BE2C (cell line): ENCODE results near the gene INPP5E.

Experiments
- DNase-seq: peaks from one replicate; pipeline ENCODE4 v3.0.0-alpha.2; 2020
- H3K27me3 ChIP-seq: fragments of 250-450 bp; sonication (Bioruptor Pico); 2 replicates; pipeline ENCODE4 v1.5.1; 2020; ENCODE audit warnings: mild to moderate bottlenecking
- H3K36me3 ChIP-seq: fragments of 250-450 bp; sonication (Bioruptor Pico); 2 replicates; pipeline ENCODE4 v1.5.1; 2020; ENCODE audit warnings: mild to moderate bottlenecking
- H3K4me1 ChIP-seq: fragments of 250-450 bp; sonication (Bioruptor Pico); 2 replicates; pipeline ENCODE4 v1.5.1; 2020
- H3K4me3 ChIP-seq: 2 replicates; pipeline ENCODE4 v1.5.1; 2011; ENCODE audit warnings: low read depth, low read length
- H3K9me3 ChIP-seq: fragments of 250-450 bp; sonication (Bioruptor Pico); 2 replicates; pipeline ENCODE4 v1.5.1; 2020
- CTCF ChIP-seq: IDR thresholded peaks from 2 replicates; pipeline ENCODE4 v1.5.1; 2012; ENCODE audit warnings: mild to moderate bottlenecking, low read depth, low read length

Gene INPP5E

GRCh38 chr9:136466155-136466541 lies 26.5 kb upstream of the INPP5E start:
- H3K4me1 ChIP-seq: no peaks in the 10 kb centered on the region
- H3K36me3 ChIP-seq: peaks cover 87% of the 10 kb centered on the region
- TF ChIP-seq CTCF: no peak
- no peaks in the 10 kb centered on the region for H3K9me3 ChIP-seq
- DNase-seq: no peak
- no peak overlapping the region for H3K4me3 ChIP-seq
- no peaks in the 10 kb centered on the region for H3K27me3 ChIP-seq

GRCh38 chr9:136465500-136466154 lies 26.0 kb upstream of the INPP5E start:
- no peak overlapping the region for H3K4me3 ChIP-seq
- H3K9me3 ChIP-seq: no peaks in the 10 kb centered on the region
- peaks cover 87% of the 10 kb centered on the region for H3K36me3 ChIP-seq
- DNase-seq: no peak
- no peak for TF ChIP-seq CTCF
- no peaks in the 10 kb centered on the region for H3K27me3 ChIP-seq
- H3K4me1 ChIP-seq: no peaks in the 10 kb centered on the region

- Histone ChIP-seq H3K4me3 (no peak overlapping the region), H3K9me3 (no peaks in the 10 kb centered on the region), H3K4me1 (no peaks in the 10 kb centered on the region), H3K36me3 (peaks cover 84% of the 10 kb centered on the region), H3K27me3 (no peaks in the 10 kb centered on the region)
- DNase-seq: no peak
- TF ChIP-seq CTCF: no peak
Measured at GRCh38 chr9:136464241-136464640, 24.6 kb upstream of the INPP5E start.

GRCh38 chr9:136463578-136463977 lies 23.9 kb upstream of the INPP5E start:
- Histone ChIP-seq H3K4me3 (no peak overlapping the region), H3K27me3 (no peaks in the 10 kb centered on the region), H3K9me3 (no peaks in the 10 kb centered on the region), H3K4me1 (no peaks in the 10 kb centered on the region), H3K36me3 (peaks cover 88% of the 10 kb centered on the region)
- no peak for DNase-seq
- TF ChIP-seq CTCF: no peak

- no peak for TF ChIP-seq CTCF
- DNase-seq: no peak
- H3K27me3 ChIP-seq: no peaks in the 10 kb centered on the region
- H3K9me3 ChIP-seq: no peaks in the 10 kb centered on the region
- no peaks in the 10 kb centered on the region for H3K4me1 ChIP-seq
- H3K4me3 ChIP-seq: no peak overlapping the region
- H3K36me3 ChIP-seq: peaks cover 82% of the 10 kb centered on the region
Measured at GRCh38 chr9:136462664-136463063, 23.0 kb upstream of the INPP5E start.

- H3K27me3 ChIP-seq: no peaks in the 10 kb centered on the region
- no peak for TF ChIP-seq CTCF
- peaks cover 85% of the 10 kb centered on the region for H3K36me3 ChIP-seq
- DNase-seq: no peak
- no peak overlapping the region for H3K4me3 ChIP-seq
- no peaks in the 10 kb centered on the region for H3K9me3 ChIP-seq
- H3K4me1 ChIP-seq: no peaks in the 10 kb centered on the region
Measured at GRCh38 chr9:136460772-136461325, 21.2 kb upstream of the INPP5E start.
